GM12878 (cell line): Measurements from ENCODE around the gene FBXW7. TPM values are rescaled to one million over a fixed set of nuclear protein-coding genes. Genes with fewer than 3 reads are reported as not detected.
A peak's percentile ranks its signal among the peaks of the same experiment; 100 is the strongest.

ENCODE experiments used
- ATAC-seq: fragments of 200-7000 bp; cut with Tn5 transposase; 3 replicates; pipeline ENCODE4 v1.9.1; 2020; ENCODE audit warnings: mild to moderate bottlenecking, moderate library complexity
- BruUV-seq: library from RNA; stranded (reverse); fragments of 400-500 nt; replicated peaks from 2 replicates; lab custom pipeline; 2021; lab: Mats Ljungman, UMichigan
- CTCF ChIA-PET: fragments of 300-600 bp; sonication (Branson Sonifier 250); formaldehyde crosslinking; extraction: SDS; loops from one replicate; lab custom pipeline; 2021; ENCODE audit warnings: inconsistent platforms; lab: Yijun Ruan, JAX
- POLR2A ChIA-PET: fragments of 350-600 bp; formaldehyde crosslinking; extraction: SDS; loops from one replicate; lab custom pipeline; 2021; ENCODE audit warnings: inconsistent platforms; lab: Charles Lee
- RAD21 ChIA-PET: fragments of 300-600 bp; sonication (Branson Sonifier 250); formaldehyde crosslinking; loops from one replicate; lab custom pipeline; 2023; ENCODE audit warnings: antibody characterized with exemption; ENCODE audit not compliant: unreplicated experiment; lab: Charles Lee
- SMC1A ChIA-PET: fragments of 300-600 bp; sonication (Branson Sonifier 250); formaldehyde crosslinking; loops from one replicate; lab custom pipeline; 2023; ENCODE audit not compliant: unreplicated experiment, uncharacterized antibody; lab: Charles Lee
- DNase-seq: peaks from one replicate; pipeline ENCODE4 v3.0.0-alpha.2; 2011; ENCODE audit warnings: low read depth, low spot score
- FAIRE-seq: peaks from 3 replicates; lab custom pipeline; 2011; peaks lifted over from hg19 to GRCh38; lab: Jason Lieb, UNC
- H2AFZ ChIP-seq: 2 replicates; pipeline ENCODE4 v1.6.0; 2011; ENCODE audit warnings: low read depth, low read length, control low read depth; ENCODE audit not compliant: control insufficient read depth
- H3K27ac ChIP-seq: 2 replicates; pipeline ENCODE4 v1.5.1; 2011; ENCODE audit warnings: control low read depth; ENCODE audit not compliant: control insufficient read depth, insufficient read depth
- H3K27me3 ChIP-seq, 2 experiments: replicated peaks in 1 of 2; 2 replicates each; pipeline versions ENCODE4 v1.6.0 to v1.6.1; 2011; ENCODE audit warnings: low read length in 1 of 2; ENCODE audit not compliant: control insufficient read depth in 2 of 2, insufficient read depth in 2 of 2
- H3K36me3 ChIP-seq, 2 experiments: 2 replicates each; pipeline ENCODE4 v1.5.1; 2011; ENCODE audit warnings: low read length in 1 of 2; ENCODE audit not compliant: control insufficient read depth in 2 of 2, insufficient read depth in 2 of 2
- H3K4me1 ChIP-seq: 2 replicates; pipeline ENCODE4 v1.6.1; 2011; ENCODE audit warnings: mild to moderate bottlenecking, low read length, moderate library complexity, mixed read lengths; ENCODE audit not compliant: control insufficient read depth, insufficient read depth
- H3K4me2 ChIP-seq: 2 replicates; pipeline ENCODE4 v1.6.0; 2011; ENCODE audit warnings: control low read depth; ENCODE audit not compliant: control insufficient read depth, insufficient read depth
- H3K4me3 ChIP-seq: fragments of 200-600 bp; sonication (generic); 2 replicates; pipeline ENCODE4 v1.5.1; 2016
- H3K79me2 ChIP-seq: 2 replicates; pipeline ENCODE4 v1.6.0; 2011; ENCODE audit warnings: low read length; ENCODE audit not compliant: control insufficient read depth, insufficient read depth
- H3K9ac ChIP-seq: 2 replicates; pipeline ENCODE4 v1.8.0; 2011; ENCODE audit warnings: low read length, control low read depth, mixed read lengths; ENCODE audit not compliant: control insufficient read depth, insufficient read depth
- H3K9me3 ChIP-seq: replicated peaks from 3 replicates; pipeline ENCODE4 v1.5.1; 2011; ENCODE audit warnings: mild to moderate bottlenecking, low read length; ENCODE audit not compliant: control insufficient read depth, insufficient read depth
- H4K20me1 ChIP-seq: 2 replicates; pipeline ENCODE4 v1.6.0; 2011; ENCODE audit not compliant: control insufficient read depth, insufficient read depth
- ASH2L ChIP-seq: fragments of 300-600, 200-600 bp; sonication (generic); IDR thresholded peaks from 2 replicates; pipeline ENCODE4 v1.6.1; 2017; ENCODE audit warnings: low read depth, mild to moderate bottlenecking, borderline replicate concordance
- CHD2 ChIP-seq: IDR thresholded peaks from 2 replicates; pipeline ENCODE4 v1.6.1; 2011; ENCODE audit warnings: low read depth, low read length, improper control_type of control experiment, borderline replicate concordance
- ELK1 ChIP-seq: IDR thresholded peaks from 2 replicates; pipeline ENCODE4 v1.6.1; 2012; ENCODE audit warnings: low read depth, low read length, improper control_type of control experiment
- IKZF1 ChIP-seq: fragments of 450-650 bp; conservative IDR thresholded peaks from 2 replicates; pipeline ENCODE4 v1.6.1; 2017; ENCODE audit warnings: antibody characterized with exemption, mild to moderate bottlenecking
- IKZF2 ChIP-seq, 2 experiments: fragments of 450-650 bp; IDR thresholded peaks; 2 replicates each; pipeline ENCODE4 v1.6.1; 2017; ENCODE audit warnings: mild to moderate bottlenecking in 2 of 2, moderate library complexity in 2 of 2
- MTA2 ChIP-seq: fragments of 450-650 bp; IDR thresholded peaks from 2 replicates; pipeline ENCODE4 v1.6.1; 2016; ENCODE audit warnings: low read depth, mild to moderate bottlenecking, moderate library complexity
- MTA3 ChIP-seq: IDR thresholded peaks from 2 replicates; pipeline ENCODE4 v1.6.1; 2012; ENCODE audit warnings: low read length, inconsistent platforms, borderline replicate concordance
- NBN ChIP-seq: fragments of 450-650 bp; IDR thresholded peaks from 2 replicates; pipeline ENCODE4 v1.6.1; 2016
- PAX5 ChIP-seq: IDR thresholded peaks from 2 replicates; pipeline ENCODE4 v1.6.1; 2011; ENCODE audit warnings: low read depth, low read length, borderline replicate concordance
- WGBS: methylation state at CpG from one replicate; pipeline ENCODE4 v1.1.6; 2016; ENCODE audit warnings: low lambda C conversion rate; ENCODE audit not compliant: insufficient replicate concordance, insufficient coverage; ENCODE audit errors: missing lambda C conversion rate; 5-methylcytosine and 5-hydroxymethylcytosine counted together
- in situ Hi-C: fragments of 300-500 bp; cut with MboI; formaldehyde crosslinking; loops from 9 replicates; pipeline ENCODE4 v1.14.3; 2018; ENCODE audit warnings: mixed read lengths
- intact Hi-C: fragments of 100-400 bp; cut with micrococcal nuclease; formaldehyde crosslinking; loops from one replicate; pipeline ENCODE4 v1.14.2; 2022; ENCODE audit not compliant: unreplicated experiment
- polyA plus RNA-seq, 11 experiments: library from polyadenylated mRNA; depleted of rRNA in 4 of 11; unstranded in 6 of 11; stranded (reverse) in 5 of 11; fragments of >200 nt; fragmentation: Nextera tagmentation in 4 of 11; fragmentation: Illumina TruSeq in 1 of 11; extraction: Ambion mirVana in 4 of 11; extraction: Trizol in 1 of 11; gene quantifications; 1 replicate in 1 of 11; 2 replicates in 10 of 11; pipeline versions ENCODE4 v1.2.1 to v1.2.3, GENCODE V29; 2011 to 2016; ENCODE audit warnings: inconsistent platforms in 2 of 11, missing spikeins in 2 of 11, low read depth in 1 of 11
- total RNA-seq, 4 experiments: library from RNA; depleted of rRNA in 3 of 4; stranded (reverse); fragments of >200 nt in 3 of 4; fragmentation: Illumina TruSeq in 1 of 4; extraction: Trizol in 1 of 4; gene quantifications; 2 replicates each; pipeline versions ENCODE4 v1.2.1 to v1.2.3, GENCODE V29; 2013 to 2021

Gene FBXW7
- total and polyA plus RNA-seq, 10 of the 15 experiments (the other 5 are each of a cell fraction or from before 2014, with no cell fraction given) = 35.8 to 118 (median 47.2) TPM

- Histone ChIP-seq H3K27me3 (no peaks in the 10 kb centered on the region; a peak in 1 of 4 replicates), H3K9me3 (no peaks in the 10 kb centered on the region; the same call in 2 of the 3 replicates), H4K20me1 (no peaks in the 10 kb centered on the region), H2AFZ (no peak overlapping the region), H3K4me3 (no peak overlapping the region), H3K4me1 (no peaks in the 10 kb centered on the region), H3K27ac (no peak overlapping the region), H3K36me3 (no peaks in the 10 kb centered on the region), H3K9ac (no peak overlapping the region), H3K79me2 (no peaks in the 10 kb centered on the region), H3K4me2 (no peak overlapping the region)
- in situ Hi-C loops = no loop called here
- FAIRE-seq (peak; percentile 44), DNase-seq (peak; percentile 71), ATAC-seq (peak; percentile 87)
- ChIA-PET POLR2A (interaction anchor here (0.6 to 1.8 kb wide), 6 partner anchors 10 to 1268 kb away, joined by 3 to 7 read pairs (median 4); no protein-coding TSS in a partner anchor), SMC1A (interaction anchor here (0.6 to 4.3 kb wide), 28 partner anchors 8 to 373 kb away, joined by 3 to 43 read pairs (median 4); no protein-coding TSS in a partner anchor), CTCF (interaction anchor here (0.5 to 2.3 kb wide), 13 partner anchors 9 to 840 kb away, joined by 3 to 9 read pairs (median 3); no protein-coding TSS in a partner anchor), RAD21 (interaction anchor here (0.7 to 3.2 kb wide), 18 partner anchors 10 to 391 kb away, joined by 3 to 28 read pairs (median 4); no protein-coding TSS in a partner anchor)
- intact Hi-C loops = loop anchor here (1.0 to 2.0 kb wide), 4 partner anchors 23 to 391 kb away; no protein-coding TSS in a partner anchor
- 40% methylated on average over 8 of the region's 9 CpGs for WGBS
- no TSS peak for BruUV-seq
- 0 out of 2 replicates have a peak, but pooled peaks have one; percentile 41 for TF ChIP-seq NBN
- peak; percentile 44 for TF ChIP-seq IKZF1
- peak; percentile 50; the same call in 1 of the 2 replicates for TF ChIP-seq MTA2
- peak; percentile 60 to 67; a peak in 3 of 4 replicates for TF ChIP-seq IKZF2 (IDR thresholded peaks at IDR 0.05)
- no peak for TF ChIP-seq ASH2L
- TF ChIP-seq MTA3 = no peak
- TF ChIP-seq ELK1 = no peak
- no peak for TF ChIP-seq PAX5
- TF ChIP-seq CHD2 = peak; percentile 25; the same call in 1 of the 2 replicates
- TF ChIP-seq, all 136 proteins: peak for 5
Observed at GRCh38 chr4:152278505-152279233, 257.2 kb downstream of the FBXW7 start.
